RWPE2 (cell line): Measurements from ENCODE around the gene DNAJB6.

ENCODE experiments used
- ATAC-seq: fragments of 200-7000 bp; cut with Tn5 transposase; 3 replicates; pipeline ENCODE4 v1.9.1; 2021; ENCODE audit warnings: low read depth
- DNase-seq: peaks from one replicate; pipeline ENCODE4 v3.0.0-alpha.2; 2020; ENCODE audit warnings: low spot score
- H3K27ac ChIP-seq: fragments of 450-650 bp; 2 replicates; pipeline ENCODE4 v1.5.1; 2017; ENCODE audit warnings: mild to moderate bottlenecking; ENCODE audit not compliant: poor library complexity, severe bottlenecking
- H3K27me3 ChIP-seq: fragments of 250-450 bp; sonication (Bioruptor Pico); 2 replicates; pipeline ENCODE4 v1.5.1; 2021; ENCODE audit warnings: mild to moderate bottlenecking, moderate library complexity; ENCODE audit not compliant: insufficient read depth, poor library complexity, severe bottlenecking
- H3K36me3 ChIP-seq: fragments of 250-450 bp; sonication (Bioruptor Pico); 2 replicates; pipeline ENCODE4 v1.5.1; 2020; ENCODE audit warnings: low read depth, mild to moderate bottlenecking, moderate library complexity
- H3K4me1 ChIP-seq: fragments of 250-450 bp; sonication (Bioruptor Pico); 2 replicates; pipeline ENCODE4 v1.5.1; 2021; ENCODE audit warnings: mild to moderate bottlenecking, moderate library complexity; ENCODE audit not compliant: insufficient read depth, poor library complexity, severe bottlenecking
- H3K4me3 ChIP-seq: fragments of 250-450 bp; sonication (Bioruptor Pico); 2 replicates; pipeline ENCODE4 v1.5.1; 2021; ENCODE audit warnings: mild to moderate bottlenecking, moderate library complexity; ENCODE audit not compliant: severe bottlenecking
- H3K9me3 ChIP-seq: fragments of 250-450 bp; sonication (Bioruptor Pico); 2 replicates; pipeline ENCODE4 v1.5.1; 2021; ENCODE audit warnings: mild to moderate bottlenecking, moderate library complexity; ENCODE audit not compliant: severe bottlenecking
- CTCF ChIP-seq: fragments of 450-650 bp; IDR thresholded peaks from one replicate; pipeline ENCODE4 v1.5.1; 2017; ENCODE audit warnings: mild to moderate bottlenecking, moderate library complexity; ENCODE audit not compliant: poor library complexity, severe bottlenecking

Gene DNAJB6

GRCh38 chr7:157432957-157433576 lies 96.3 kb downstream of the DNAJB6 start:
- H3K27me3 ChIP-seq = no peaks in the 10 kb centered on the region
- DNase-seq (peak; percentile 43), ATAC-seq (no peak)
- H3K36me3 ChIP-seq = no peaks in the 10 kb centered on the region
- no peaks in the 10 kb centered on the region for H3K9me3 ChIP-seq
- no peaks in the 10 kb centered on the region for H3K4me1 ChIP-seq
- no peak overlapping the region for H3K27ac ChIP-seq
- peak; percentile 76 for TF ChIP-seq CTCF
- H3K4me3 ChIP-seq = no peak overlapping the region

- Histone ChIP-seq H3K27me3 (no peaks in the 10 kb centered on the region), H3K36me3 (no peaks in the 10 kb centered on the region), H3K4me1 (no peaks in the 10 kb centered on the region), H3K27ac (no peak overlapping the region), H3K4me3 (no peak overlapping the region), H3K9me3 (no peaks in the 10 kb centered on the region)
- no peak for ATAC-seq
- no peak for TF ChIP-seq CTCF
- DNase-seq = peak; percentile 23
Measured at GRCh38 chr7:157433628-157434027, 96.8 kb downstream of the DNAJB6 start.

- Histone ChIP-seq H3K9me3 (no peaks in the 10 kb centered on the region), H3K27ac (no peak overlapping the region), H3K36me3 (no peaks in the 10 kb centered on the region), H3K4me3 (no peak overlapping the region), H3K27me3 (no peaks in the 10 kb centered on the region), H3K4me1 (no peaks in the 10 kb centered on the region)
- ATAC-seq = no peak
- TF ChIP-seq CTCF = no peak
- peak; percentile 20 for DNase-seq
Measured at GRCh38 chr7:157434231-157434630, 97.4 kb downstream of the DNAJB6 start.

GRCh38 chr7:157434701-157435100 lies 97.9 kb downstream of the DNAJB6 start:
- no peak for TF ChIP-seq CTCF
- no peaks in the 10 kb centered on the region for H3K36me3 ChIP-seq
- H3K4me1 ChIP-seq = no peaks in the 10 kb centered on the region
- H3K9me3 ChIP-seq = no peaks in the 10 kb centered on the region
- H3K4me3 ChIP-seq = no peak overlapping the region
- H3K27ac ChIP-seq = no peak overlapping the region
- ATAC-seq = no peak
- no peaks in the 10 kb centered on the region for H3K27me3 ChIP-seq
- peak; percentile 32 for DNase-seq

- ATAC-seq = no peak
- Histone ChIP-seq H3K4me1 (no peaks in the 10 kb centered on the region), H3K9me3 (no peaks in the 10 kb centered on the region), H3K4me3 (no peak overlapping the region), H3K27me3 (no peaks in the 10 kb centered on the region), H3K27ac (no peak overlapping the region), H3K36me3 (no peaks in the 10 kb centered on the region)
- DNase-seq = no peak
- TF ChIP-seq CTCF = no peak
Measured at GRCh38 chr7:157436076-157436475, 99.3 kb downstream of the DNAJB6 start.
